ENCODE measurements around the gene PTPRT.

Gene PTPRT

DNA sequence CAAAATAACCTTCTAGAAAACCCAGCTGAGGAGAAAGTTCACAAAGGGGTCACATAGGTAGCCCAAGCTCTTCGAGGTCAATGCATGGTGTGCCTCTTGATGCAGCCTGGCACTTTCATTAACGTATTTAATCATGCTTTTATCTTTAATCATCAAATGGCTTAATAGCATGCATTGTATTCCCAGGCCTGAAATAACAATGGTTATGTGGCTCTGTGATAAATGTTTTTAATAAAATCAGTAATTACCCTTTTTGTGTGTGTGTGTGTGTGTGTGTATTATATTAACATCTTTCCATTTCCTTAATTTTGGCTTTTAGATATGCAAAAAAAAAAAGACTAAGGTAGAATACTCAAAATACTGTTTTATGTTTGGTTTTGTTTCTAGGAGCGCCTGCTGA, 681.8 kb downstream of the PTPRT start:
- no peak for DNase-seq

DNA sequence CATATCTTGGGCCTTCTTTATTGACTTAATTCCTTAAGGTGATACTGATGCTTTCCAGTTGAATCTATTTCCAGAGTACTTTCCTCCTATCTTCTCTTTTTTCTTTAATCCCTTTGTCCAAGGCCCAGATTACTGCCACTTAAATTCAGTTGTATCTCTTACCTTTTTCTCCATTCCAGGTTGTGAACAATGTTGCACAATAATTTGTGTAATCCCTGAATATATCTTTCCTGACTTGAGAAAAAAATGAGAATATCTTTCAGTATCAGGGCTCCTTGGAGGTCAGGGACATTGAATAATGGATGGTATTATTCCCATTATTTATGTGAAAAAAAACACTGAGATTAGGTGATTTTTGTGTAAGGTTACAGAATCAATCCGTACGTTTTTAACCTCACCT, 683.3 kb downstream of the PTPRT start:
- DNase-seq = no peak

DNA sequence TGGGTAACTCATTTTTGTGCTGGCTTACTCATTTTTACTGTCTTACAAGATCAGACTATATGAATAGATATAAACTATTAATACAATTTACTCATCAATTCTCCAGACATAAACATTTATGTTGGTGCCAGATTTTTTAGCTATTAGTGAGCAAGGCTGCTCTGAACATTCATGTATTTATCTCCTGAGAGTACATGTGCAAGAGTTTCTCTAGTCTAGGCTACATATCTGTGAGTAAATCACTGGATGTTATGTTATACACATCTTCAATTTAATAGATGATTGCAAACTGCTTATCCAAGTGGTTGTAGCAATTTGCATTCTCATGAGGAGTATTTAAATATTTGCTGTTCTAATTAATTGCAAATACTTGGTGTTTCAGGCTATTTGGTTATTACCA, 687.1 kb downstream of the PTPRT start:
- DNase-seq = no peak

DNA sequence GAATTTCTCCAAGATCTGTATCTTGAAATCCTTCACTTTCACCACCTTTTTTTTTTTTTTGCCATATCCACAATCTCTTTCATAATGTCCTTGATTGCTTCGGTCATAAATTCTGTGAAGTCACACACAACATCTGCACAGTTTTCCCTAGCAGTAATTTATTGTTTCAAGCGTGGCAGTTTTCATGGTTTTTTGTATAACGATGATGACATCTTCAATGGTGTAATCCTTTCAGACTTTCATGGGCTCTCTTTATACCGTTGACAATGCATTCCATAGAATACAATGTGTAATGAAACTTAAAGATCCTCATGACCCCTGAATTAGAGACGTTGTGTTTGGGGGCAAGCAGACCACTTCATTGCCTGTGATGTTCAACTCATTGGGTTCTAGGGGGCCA, 693.1 kb downstream of the PTPRT start:
- no peak for DNase-seq

DNA sequence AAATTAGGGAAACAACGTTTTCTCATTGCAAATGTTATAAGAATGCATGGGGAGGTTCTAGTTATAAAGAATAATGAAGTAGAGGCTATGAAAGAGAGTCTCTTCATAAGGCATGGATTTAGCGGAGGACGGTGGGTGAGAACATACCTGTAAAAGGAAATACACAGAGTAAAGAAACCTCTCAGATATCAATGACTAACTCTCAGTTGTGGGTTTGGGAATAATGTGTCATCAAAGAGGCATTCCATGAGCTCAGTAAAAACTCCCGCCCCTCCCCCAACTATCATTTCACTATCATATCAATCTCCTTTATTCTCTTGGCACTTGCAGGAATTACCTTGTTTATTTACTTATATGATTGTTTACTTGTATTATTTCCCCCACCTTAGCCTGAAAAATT, 695.4 kb downstream of the PTPRT start:
- DNase-seq = no peak

DNA sequence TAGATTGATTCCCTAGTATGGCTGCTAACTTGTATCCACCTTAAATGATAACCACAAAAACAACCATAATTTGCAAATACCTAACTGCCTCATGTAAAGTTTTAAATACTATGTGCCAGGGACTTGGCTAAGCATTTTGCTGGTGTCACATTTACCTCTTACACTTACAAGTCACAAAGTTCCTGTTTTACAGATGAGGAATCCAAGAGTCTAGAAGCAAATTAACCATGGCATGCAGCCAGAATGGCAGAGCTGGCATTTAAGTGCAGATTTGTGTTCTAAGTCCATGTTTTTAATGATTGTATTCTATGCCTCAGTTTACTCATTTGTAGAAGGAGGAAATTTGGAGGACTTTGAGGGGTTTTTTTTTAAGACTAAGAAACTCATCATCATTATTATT, 696.7 kb downstream of the PTPRT start:
- DNase-seq = no peak

DNA sequence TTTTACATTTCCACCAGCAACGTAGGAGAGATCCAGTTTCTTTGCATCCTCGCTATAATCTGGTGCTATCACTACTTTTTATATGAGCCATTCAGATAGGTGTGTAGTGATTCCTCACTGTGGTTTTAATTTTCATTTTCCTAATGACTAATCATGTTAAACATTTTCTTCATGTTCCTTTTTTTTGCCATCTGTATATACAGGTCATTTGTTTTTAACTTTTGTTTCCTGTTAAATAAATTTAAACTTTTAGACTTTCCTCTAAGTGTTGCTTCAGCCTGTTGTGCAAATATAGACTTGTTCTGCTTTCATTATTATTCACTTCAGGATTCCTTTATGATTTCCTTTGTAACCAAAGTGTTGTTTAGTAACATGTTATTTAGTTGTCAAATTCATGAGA, 697.4 kb downstream of the PTPRT start:
- no peak for DNase-seq

DNA sequence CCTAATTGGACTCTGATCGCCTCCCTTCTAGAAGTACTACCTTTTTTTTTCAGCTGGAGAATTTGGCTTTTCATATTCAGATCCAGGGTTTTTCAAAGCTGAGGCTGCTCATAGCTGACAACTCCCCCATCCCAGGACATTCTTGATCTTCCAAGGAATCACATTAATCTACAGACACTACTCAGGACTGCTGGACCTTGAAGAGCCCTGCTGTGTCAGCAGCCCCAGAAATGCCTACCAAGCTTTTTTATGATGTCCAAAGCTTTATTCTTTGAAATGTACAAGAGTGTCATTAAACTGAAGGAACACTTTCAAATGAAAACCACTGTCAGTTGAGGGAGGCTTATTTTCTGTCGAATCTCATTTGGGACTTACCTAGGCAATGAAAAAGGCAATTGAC, 704.1 kb downstream of the PTPRT start:
- DNase-seq = no peak

DNA sequence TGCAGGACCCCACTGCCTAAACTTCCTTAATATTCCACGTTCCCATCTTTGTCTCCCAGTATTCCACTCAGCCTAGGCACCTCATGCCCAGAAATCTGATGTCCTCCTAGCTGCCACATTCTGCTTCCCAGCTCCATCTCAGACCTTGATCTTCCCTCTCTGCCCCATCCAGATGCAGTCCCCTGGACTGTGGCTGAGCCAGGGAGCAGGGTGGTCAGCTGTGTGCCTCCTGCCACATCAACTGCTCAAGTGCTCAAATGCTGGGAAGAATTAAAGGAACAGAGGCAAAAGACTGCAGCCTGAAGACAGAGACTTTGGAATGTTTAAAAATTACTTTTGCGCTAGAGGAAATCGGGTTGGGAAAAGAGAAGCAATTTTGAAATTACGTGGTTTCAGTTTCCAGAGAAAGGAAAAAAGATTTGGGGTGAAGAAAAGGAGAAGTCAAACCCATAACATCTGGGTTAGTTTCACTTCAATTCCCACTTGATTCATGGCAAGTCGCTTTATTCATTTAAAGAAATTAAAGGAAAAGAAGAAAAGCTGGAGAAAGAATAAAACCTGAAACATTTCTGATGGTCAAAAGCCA, 704.8 kb downstream of the PTPRT start:
- DNase-seq = no peak

DNA sequence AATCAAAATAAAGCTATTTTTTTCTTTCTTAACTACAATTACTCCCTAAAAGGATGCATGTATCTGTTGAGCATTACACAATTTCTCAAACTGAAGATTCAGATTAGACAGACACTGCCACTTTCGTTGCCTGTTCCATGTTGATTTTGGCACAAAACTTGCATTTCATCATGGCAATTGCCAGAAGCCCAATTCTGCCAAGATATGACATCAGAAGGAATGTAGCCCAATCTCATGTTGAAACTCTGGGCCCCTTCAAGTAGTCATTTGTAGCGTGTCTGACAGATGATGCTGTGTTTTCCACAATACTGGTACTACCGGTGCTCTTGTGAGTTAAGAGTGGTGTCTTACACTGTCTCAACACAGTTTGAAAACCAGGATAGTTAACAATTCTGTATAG, 705.4 kb downstream of the PTPRT start:
- DNase-seq = no peak

DNA sequence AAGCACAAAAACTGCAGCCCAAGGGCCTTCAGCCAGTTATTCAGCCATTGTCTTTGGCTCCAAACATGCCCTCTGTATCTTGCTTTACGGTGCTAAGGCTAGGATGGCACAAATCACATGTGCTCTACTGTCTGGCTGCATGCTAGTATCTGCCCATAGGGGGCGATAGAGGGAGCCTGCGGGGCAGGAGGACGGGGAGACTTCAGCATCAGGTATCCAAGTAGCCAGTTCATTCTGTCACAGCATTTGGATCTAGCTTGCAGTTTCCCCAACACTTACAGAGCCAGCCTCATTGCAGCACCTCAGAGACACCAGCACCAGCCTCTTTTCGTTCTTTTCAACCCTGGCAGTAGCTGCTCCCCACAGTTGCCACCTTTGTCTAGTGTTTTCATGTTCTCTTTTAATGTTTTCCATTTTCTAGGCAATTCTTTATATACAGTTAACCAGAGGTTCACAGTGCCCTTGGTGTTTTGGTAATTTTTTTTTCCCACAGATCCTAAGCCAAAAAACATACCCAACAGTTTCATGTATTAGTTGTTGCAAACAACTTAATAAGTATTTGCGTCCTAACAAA, 705.9 kb downstream of the PTPRT start:
- peak; percentile 24 for DNase-seq

DNA sequence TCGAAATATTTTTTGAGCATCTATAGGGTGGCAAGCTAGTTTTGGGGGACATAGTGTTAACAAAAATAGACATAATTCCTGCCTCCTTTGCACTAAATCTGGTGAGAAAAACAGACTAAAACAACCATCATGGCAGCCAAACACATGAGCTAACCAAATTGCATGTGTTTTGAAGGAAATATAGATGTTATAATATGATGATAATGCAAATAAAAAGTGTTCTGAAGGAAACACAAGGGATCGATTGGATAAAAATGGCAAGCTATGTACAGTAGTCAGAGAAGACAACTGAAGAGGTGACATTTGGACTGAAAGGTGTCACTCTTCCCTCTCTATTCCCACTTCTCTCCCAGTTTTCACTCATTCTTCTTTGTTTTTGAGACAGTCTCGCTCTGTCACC, 706.9 kb downstream of the PTPRT start:
- no peak for DNase-seq

DNA sequence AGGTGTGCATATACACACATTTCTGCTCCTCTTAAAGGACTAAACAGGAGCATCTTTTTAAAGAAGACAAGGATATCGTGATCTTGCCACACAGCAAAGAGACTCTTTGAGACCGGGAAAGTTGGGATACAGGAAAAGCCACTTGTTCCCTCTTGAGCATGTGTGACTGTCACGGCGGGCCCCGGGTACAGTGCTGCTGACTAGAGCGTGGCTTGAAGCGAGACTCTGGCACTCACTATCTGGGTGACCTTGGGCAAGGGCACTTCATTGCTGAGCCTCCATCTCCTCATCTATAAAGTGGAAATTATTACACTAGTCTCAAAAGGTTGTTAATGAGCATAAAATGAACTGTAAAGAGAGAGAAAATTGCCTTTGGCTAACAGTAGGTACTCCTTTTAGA, 713.9 kb downstream of the PTPRT start:
- no peak for DNase-seq

DNA sequence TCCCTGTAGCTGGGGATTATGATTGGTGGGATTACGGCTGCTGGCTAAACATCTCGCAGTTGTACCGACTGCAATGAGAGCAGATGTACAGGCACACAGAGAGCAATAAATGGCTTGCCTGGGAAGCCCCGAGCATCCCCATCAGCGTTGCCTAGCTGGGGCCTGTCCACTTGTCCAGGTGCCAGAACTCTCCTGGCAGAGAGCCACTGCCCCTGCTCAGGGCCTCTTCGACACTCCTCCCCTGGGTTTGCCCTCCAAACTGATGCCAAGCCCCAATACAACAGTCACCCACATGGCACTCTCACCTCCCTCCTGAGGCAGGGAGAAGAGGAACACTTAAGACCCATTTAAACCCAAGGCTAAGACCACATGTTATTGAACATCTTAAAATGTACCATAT, 715.1 kb downstream of the PTPRT start:
- DNase-seq = no peak

DNA sequence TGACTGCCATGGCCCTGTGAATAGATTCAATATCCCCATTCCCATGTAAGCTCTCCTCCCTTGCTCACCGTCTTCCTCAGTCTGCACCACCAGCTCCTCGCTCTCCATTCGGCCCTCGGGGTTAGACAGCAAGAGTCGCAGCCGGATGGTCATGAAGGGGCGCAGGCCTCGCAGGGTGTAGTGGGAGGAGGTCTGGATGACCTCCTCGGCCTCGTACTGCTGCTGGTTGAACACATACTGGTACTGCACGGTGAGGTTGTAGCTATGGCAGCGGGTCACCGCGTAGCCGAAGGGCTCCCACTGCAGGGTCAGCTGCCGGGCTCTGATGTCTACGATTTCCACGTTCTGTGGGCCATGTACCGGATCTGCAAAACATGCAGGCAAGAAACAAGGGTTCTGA, 717.5 kb downstream of the PTPRT start:
- no peak for DNase-seq

DNA sequence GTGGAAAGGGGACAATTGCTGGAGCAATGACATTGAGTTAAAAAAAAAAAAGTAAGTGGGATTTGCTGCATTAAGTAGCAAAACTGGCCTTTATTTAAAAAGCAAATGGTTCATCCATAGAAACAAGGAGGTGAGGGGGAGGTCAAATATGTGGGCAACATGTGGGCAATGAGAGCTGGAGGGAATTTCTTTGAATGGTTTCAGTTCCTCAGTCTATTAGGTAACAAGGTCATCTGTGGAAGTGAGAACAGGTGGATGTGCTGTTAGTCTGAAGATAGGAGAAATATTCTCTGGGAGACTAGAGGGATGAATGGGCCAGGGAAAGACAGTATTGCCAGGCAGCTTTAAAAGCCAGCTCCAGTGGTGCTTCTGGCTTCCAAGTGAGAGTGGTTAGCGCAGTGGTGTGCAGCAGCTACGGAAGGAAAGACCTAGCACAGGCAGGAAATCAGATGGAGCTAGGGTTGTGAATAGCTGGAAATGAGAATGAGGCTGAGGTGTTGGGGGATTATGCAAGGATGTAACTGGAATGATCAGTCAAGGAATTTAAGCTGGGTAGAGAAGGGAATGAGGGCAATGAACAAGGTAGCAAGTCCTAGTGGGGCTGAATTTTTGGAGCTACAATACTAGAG, 727.6 kb downstream of the PTPRT start:
- no peak for DNase-seq

DNA sequence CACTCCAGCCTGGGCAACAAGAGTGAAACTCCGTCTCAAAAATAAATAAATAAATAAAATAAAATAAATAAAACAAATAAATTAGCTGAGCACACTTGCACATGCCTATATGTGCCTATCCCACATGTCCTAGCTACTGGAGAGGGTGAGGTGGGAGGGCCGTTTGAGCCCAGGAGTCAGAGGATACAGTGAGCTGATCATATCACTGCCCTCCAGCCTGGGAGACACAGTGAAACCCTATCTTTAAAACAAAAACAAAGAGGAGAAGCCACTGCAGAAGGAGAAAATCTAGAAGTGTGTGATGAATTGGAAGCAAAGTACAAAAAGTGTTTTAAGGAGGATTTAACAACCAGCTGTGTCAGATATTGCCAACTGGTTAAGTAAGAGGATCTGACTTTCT, 728.4 kb downstream of the PTPRT start:
- no peak for DNase-seq

DNA sequence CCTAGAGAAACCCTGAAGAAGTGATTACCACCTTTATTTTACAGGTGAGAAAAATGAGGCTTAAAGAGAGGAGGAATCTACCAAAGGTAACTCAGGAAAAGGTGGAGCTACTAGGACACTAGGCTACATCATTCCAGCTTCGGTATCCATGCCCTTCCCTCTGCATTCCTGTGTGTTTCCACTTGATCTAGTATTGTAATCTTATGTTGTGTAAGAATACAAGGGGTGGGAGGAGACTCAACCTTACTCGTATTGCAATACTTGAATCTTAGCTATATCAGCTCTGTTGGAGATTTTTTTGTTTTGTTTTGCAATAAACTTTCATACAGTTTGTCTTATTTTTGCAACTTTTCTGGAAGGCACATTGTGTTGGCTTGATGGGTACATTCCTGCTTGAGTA, 742.4 kb downstream of the PTPRT start:
- no peak for DNase-seq

DNA sequence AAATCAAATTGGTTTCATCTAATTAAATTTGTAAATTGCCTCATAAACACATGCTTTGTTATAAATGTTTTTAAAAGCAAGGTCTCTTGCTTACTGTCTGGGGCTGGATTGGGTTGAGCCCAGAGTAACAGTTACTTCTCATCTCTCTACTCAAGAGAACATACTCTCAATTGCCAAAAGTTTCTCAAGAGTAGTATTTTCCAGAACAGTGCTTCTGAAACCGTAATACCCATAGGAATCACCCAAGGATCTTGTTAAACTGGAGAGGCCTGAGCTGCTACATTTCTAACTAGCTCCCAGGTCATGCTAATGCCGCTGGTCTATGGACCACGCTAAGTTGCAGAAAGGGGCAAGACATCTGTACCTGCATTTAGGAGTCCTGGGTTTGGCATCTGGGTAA, 744.9 kb downstream of the PTPRT start:
- no peak for DNase-seq

DNA sequence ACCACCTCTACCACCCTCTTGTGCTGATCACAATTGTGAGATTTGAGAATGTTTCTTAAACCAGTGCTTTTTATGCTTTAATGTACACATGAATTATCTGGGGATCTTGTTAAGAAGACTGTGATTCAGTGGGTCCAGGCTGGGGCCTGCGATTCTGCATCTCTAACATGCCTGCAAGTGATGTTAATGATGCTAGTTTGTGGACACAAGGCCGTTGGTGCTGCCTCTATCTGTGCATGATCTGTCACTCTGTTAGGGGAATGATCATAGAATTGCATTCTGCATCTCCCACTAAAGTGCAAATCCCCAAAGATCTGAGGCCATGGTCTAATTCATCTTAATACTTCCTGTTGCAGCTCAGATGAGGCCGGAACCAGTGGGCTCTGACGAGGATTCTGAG, 746.5 kb downstream of the PTPRT start:
- DNase-seq = no peak

DNA sequence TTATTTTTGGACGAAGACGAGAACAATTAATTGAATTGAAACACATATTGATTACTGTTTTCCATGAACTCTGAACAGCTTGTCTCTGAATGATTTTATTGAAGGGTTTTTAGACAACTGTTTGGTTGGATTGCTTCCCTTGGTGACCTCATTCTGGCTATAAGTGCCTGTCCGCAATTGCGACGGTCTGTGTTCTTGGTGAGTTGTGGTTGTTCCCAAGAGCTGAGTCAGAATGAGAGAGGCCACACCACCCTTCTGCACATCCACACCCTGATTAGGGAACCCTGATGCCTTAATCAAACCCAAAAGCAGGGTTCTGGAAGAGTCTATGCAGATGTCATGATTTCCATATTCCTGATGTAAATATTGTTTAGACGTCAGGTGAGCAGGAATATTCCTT, 747.0 kb downstream of the PTPRT start:
- no peak for DNase-seq

DNA sequence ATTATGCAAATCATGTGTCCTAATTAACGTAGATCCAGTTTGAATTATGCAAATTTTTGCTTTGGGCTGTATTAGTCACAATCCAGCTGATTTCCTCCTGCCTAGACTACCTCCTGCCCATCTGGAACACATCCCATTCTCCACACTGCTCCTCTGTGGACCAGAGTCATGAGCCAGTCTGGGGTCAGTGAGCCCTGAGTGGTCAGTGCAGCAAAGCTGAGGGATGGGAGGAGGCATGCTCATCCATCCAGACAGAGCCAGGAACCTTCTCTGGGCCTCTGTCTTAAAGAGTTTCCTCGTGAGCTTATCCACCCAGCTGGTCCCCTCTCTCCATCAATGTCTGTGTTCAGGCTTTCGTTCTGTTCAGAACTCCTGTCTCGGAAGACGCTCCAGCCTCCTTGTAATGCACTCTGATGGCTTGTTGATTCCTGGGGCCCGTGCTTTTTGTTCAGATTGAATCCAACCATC, 747.8 kb downstream of the PTPRT start:
- DNase-seq = no peak

DNA sequence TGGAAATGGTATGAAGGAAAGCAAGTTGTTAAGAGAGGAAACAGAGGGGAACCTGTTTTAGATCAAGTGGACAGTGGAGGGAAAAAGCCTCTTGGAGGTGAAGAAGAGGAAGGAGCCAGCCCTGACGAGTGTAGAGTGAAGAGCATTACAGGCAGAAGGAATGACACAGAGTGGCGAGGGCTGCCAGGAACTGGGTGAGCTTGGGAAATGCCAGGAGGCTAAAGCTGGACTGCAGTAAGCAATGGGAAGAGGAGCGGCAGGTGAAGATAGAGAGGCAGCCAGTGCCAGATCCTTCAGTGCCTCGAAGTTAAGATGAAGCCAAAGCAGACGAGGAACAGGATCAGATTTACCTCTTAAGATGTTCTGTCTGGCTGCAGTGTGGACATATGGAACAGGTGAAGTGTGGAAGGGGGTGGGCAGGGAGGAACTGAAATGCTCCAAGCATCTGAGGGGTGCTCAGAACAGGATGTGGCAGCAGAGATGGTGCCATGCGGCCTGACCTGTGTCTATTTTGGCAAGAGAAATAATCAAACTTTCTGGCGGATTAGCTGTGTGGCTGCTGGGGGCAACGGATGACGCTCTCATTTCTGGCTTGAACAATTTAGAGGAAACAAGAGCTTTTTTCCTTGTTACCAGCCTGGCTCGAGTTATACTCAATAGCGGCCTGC, 748.4 kb downstream of the PTPRT start:
- DNase-seq = no peak

DNA sequence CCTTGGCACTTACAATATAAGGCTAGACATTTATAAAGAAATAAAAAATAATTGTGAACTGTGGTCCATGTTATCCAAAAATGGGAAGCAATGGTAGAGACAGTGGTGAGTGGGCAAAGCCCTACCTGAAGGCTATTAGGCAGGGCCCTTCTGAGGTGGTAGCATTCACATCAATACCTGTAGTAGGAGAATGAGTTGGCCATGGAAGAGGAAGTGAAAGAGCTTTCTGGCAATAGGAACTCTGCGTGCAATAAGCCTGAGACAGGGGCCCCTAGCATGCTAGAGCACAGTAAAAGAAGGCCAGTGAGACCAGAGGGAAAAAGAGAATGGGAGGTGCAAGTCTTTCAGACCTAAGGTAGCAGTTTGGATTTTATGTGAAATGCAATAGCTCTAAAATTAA, 754.5 kb downstream of the PTPRT start:
- no peak for DNase-seq

All from stimulated activated CD4-positive, alpha-beta T cell treated with anti-CD3 and anti-CD28 coated beads, Interleukin-15, amount 100 ng/mL, for 24 hours (primary cell).